ENCODE measurements around the gene ZBTB21.

The ZBTB21 gene

GRCh38 chr21:42055425-42055824, 45.3 kb upstream of the ZBTB21 start:
- H3K27ac ChIP-seq = peak overlapping the region; percentile 100
- TF ChIP-seq, protein P1, sequence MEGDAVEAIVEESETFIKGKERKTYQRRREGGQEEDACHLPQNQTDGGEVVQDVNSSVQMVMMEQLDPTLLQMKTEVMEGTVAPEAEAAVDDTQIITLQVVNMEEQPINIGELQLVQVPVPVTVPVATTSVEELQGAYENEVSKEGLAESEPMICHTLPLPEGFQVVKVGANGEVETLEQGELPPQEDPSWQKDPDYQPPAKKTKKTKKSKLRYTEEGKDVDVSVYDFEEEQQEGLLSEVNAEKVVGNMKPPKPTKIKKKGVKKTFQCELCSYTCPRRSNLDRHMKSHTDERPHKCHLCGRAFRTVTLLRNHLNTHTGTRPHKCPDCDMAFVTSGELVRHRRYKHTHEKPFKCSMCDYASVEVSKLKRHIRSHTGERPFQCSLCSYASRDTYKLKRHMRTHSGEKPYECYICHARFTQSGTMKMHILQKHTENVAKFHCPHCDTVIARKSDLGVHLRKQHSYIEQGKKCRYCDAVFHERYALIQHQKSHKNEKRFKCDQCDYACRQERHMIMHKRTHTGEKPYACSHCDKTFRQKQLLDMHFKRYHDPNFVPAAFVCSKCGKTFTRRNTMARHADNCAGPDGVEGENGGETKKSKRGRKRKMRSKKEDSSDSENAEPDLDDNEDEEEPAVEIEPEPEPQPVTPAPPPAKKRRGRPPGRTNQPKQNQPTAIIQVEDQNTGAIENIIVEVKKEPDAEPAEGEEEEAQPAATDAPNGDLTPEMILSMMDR (conservative IDR thresholded peaks at IDR 0.05) = no peak

DNA sequence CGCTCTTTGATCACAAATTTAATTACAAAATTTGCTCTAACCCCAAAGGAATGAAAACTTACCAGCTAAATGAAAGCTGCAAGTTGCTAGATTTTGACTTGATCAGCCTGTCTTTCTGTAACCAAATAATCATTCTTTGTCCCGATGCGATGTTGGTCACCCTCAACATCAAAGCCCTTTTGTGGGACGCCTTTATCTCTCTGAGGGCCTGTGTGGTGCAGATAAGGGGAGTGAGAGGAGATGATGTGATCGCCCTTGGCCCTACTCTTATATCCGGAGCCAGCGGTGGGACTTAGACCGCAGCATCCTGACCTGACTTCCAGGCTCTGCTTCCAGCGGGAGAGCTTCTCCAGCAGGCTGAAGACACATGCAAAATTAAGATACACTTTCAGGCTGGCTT, 41.6 kb upstream of the ZBTB21 start:
- TF ChIP-seq, protein P1 (conservative IDR thresholded peaks at IDR 0.05) = no peak

DNA sequence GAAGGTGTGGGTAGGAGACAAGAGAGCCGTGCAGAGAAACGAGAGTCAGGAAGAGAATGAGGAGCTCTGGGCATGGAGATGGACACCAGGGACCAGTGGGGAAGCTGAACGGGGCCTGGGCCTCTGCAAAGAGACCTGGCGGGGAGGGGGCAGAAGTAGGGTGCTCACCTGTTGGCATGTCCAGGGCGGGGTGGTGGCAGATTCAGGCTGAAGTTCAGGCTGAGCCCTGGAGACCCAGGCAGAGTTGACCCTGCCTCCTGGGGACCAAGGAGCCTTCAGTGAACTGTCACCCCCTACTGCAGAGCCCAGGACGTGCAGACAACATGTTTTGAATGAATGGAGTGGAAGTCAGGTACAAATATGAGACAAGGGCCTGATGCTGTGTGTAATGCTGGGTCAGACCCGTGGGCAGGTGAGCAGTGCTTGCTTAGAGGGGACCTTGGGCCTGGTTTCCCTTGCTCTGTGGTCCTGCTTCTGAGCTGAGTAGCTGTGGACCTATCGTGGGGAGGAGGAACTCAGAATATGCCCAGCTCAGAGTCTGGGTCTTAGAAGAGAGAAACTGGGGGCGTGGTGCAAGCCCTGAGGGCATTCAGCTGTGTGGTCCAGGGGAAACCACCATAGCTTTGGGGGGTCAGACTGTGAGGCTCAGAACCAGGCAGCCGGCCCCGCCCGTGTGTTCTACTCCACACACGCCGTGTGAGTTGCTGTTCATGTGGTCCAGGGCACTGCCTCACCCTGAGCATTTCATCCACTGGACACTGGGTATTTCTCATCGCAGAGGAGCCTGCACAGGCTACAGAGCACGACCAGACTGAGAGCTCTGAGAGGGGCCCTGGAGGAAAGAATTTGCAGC, 39.6 kb upstream of the ZBTB21 start:
- H3K27ac ChIP-seq = no peak overlapping the region
- TF ChIP-seq, protein P1 (conservative IDR thresholded peaks at IDR 0.05) = no peak

More for the DNA sequence above, 41.6 kb upstream of the ZBTB21 start:
- no peak overlapping the region for H3K27ac ChIP-seq

DNA sequence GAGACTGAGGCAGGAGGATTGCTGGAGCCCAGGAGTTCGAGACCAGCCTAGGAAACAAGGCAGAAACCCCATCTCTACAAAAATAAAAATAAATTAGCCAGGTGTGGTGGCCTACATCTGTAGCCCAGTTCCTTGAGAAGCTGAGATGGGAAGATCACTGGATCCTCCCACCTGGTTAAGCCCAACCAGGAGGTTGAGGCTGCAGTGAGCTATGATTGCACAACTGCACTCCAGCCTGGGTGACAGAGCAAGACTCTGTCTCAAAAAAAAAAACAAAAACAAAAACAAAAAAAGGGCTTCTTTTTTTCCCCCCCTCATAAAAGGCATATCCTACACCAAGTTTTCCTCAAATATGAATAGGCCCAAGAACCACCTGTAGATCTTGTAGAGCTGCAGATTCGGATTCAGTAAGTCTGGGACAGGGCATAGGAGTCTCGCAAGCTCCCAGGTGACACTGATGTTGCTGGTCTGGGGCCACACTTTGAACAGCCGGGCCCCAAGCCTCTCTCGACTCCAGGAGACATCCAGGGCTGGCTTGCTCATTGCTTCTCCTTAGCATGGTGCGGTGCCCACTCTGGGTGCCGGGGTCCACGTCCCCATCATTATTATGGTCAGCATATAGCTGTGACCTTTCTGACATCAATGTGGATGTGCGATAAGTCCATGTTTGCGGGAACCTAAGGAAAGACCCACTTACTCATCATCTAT, 38.9 kb upstream of the ZBTB21 start:
- TF ChIP-seq, protein P1 (conservative IDR thresholded peaks at IDR 0.05) = no peak
- H3K27ac ChIP-seq = no peak overlapping the region

DNA sequence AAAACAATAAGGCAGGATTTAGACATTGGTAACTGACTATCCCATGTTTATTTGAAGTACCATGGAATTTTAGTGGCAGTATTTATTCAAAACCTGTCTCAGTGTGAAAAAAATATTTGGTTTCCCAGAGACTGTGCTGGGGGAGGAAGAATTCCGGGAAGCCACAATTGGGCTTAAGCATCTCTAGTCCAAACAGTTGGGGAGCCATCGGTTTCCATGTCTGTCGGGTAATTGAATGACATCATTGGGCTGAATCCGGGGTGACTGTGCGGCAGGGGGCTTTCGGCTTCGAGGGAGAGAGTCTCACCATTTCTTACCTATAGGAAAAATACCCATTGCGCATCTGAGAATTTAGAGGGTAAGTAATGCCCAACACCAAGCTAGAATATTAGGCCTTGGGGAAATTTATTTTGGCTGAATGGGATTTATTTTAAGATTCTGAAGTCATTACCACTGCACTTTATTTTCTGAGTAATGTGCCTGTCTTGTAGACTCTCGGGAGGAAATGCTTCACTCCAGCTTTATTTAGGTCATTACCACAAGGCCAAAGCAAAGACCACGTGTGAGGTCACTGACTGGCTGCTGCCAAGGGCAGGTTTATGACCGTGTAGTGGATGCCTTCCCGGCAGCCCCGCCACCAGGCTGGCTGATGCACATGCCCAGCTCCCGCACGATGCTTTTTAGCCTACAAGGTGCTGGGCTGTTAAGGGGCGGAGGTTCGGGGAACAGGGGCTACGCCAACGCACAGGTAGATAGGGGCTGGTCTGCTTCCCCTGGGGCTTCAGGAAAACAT, 37.9 kb upstream of the ZBTB21 start:
- H3K27ac ChIP-seq = no peak overlapping the region
- TF ChIP-seq, protein P1 (conservative IDR thresholded peaks at IDR 0.05) = no peak

DNA sequence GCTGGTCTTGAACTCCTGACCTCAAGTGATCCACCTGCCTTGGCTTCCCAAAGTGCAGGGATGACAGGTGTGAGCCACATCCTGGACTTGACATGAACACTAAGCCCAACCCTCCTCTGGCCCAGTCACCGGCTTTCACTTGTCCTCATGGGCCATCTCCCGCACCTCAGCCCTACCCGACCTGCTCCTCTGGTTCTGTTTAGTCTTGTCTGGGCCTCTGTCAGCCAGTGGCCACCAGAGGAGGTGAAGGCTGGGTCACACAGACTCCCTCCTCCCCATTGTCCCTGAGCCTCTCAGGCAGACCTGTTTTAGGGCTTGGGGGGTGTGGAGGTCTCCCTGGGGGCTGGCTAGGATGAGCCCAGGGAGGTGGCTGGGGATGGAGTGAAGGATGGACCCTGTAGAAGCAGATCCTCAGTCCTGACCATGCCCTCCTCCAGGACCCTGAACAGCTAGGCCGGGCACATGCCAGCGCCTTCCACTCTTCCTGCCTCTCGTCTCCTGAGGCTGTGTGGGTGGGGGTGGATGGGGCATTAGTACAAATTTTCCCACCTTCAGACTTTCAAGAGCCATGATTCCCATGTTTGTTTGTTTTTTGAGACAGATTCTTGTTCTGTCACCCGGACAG, 34.8 kb upstream of the ZBTB21 start:
- TF ChIP-seq, protein P1 (conservative IDR thresholded peaks at IDR 0.05) = no peak
- H3K27ac ChIP-seq = no peak overlapping the region

All from VCaP (cell line).